Stimulated activated CD8-positive, alpha-beta memory T cell treated with anti-CD3 and anti-CD28 coated beads, Interleukin-15, amount 100 ng/mL, for 48 hours (primary cell): ENCODE results near the gene PACS1.
A peak's percentile ranks its signal among the peaks of the same experiment; 100 is the strongest.
"Not testable (repeated sequence)": the region's sequence is repeated elsewhere in the genome, so short reads cannot be mapped to it uniquely, and the experiment has no call there.

Source experiments
- DNase-seq, 2 donors: peaks; one replicate each; pipeline ENCODE4 v3.0.0-alpha.2; 2020; ENCODE audit warnings: low read depth in 2 of 2

The PACS1 gene

DNA sequence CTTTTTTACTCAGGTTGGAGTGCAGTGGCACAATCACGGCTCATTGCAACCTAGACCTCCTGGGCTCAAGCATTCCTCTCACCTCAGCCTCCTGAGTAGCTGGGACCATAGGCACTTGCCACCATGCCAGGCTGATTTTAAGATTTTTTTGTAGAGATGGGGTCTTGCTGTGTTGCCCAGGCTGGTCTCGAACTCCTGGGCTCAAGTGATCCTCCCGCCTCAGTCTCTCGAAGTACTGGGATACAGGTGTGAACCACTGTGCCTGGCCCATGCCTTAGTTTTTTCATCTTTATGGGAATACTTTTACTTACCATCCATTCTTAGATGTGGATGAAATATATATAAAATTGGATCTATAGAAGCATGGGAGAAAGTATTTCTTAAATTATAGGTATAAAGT lies 5.2 kb downstream of the PACS1 start:
- no peak for DNase-seq

DNA sequence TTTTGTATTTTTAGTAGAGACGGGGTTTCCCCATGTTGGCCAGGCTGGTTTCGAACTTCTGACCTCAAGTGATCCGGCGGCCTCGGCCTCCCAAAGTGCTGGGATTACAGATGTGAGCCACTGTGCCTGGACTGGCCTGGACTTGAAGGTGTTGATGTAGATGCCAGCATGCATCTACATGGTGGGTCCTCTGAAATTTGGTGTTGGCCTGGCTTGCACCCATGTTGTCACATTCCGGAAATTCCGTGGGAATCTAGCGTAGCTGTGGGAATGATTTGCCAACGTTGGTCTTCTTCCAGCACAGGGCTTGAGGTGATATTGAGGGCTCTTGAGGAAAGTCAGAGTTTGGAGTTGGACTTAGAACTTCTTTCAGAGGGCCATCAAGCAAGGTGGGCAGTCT lies 6.5 kb downstream of the PACS1 start:
- no peak for DNase-seq

DNA sequence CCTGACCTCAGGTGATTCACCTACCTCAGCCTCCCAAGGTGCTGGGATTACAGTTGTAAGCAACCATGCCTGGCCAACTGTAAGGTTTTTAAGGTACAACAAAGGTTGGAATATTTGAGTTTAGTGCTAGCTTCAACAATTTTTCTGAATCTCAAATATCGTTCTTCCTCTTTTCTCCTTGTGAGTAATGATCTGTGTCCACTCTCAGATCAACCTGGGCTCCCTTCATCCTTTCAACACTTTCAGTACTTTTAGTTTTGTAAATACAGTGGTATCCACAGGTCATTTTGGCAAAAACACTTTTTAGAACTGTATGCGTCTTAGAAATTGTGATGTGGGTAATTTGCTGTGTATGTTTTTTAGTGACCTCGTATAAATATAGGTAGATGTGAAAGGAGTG lies 7.9 kb downstream of the PACS1 start:
- no peak for DNase-seq

DNA sequence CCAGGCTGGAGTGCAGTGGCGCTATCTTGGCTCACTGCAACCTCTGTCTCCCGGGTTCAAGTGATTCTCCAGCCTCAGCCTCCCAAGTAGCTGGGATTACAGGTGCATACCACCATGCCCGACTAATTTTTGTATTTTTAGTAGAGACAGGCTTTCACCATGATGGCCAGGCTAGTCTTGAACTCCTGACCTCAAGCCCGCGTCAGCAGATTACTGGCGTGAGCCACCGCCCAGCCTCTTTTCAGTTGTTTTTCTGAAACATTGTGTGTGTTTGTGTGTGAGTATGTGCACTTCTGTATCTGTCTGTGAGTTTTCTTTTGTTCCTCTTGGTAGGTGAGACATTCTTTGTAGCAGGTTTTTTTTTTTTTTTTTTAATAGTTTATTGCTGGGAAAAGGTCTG lies 8.9 kb downstream of the PACS1 start:
- DNase-seq = not testable (repeated sequence)

DNA sequence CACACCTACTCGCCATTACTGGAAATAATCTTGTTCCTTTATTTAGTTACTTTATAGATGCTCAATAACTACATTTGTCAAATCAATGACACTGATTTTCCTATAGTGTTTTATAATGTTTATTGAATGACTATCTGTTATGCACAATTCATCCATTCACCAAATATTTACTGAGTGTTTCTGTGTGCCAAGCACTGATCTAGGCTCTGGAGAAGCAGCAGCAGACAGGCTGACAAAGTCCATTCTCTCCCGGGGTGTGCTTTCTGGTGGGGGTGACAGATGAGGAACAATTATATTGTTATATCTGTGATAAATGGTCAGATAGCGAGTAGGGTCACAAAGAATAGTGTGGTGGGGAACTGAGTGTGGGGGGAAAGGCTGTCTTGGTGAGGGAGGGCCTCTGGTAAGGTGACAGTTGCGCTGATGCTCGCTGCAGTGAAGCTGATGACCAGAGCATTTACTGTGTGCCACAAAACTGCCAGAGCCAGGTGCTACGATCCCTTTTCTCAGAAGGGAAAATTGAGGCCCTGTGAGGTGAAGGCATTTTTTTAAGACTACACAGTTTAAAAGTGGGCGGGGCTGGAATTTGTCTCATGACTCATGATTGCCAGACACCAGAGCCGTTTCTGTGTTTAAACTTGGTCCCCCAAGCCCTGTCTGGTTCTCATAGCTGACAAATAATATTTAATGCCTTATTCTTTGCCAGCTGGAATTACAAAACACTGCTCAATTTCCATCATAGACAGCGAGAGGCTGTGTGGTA lies 10.2 kb downstream of the PACS1 start:
- peak; percentile 13 to 44 for DNase-seq

DNA sequence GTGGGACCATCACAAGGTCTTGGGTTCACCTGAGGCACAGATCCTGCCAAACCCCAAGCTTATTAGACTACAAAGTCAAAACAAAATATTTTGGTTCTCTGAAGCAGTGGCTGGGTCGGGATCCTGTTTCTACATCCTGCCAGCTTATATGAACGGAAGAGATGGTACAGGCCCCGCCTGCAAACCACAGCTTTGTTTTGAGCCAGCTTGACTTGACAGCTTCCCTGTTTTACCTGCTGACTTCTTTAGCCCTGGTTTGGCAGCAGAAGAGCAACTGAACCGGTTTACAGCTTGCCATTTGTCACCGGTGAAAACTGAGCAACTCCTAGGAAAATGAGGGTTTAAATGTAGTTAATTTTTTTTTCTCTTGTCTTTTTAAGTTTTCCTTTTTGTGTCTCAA lies 11.4 kb downstream of the PACS1 start:
- DNase-seq = peak; percentile 38 to 39

DNA sequence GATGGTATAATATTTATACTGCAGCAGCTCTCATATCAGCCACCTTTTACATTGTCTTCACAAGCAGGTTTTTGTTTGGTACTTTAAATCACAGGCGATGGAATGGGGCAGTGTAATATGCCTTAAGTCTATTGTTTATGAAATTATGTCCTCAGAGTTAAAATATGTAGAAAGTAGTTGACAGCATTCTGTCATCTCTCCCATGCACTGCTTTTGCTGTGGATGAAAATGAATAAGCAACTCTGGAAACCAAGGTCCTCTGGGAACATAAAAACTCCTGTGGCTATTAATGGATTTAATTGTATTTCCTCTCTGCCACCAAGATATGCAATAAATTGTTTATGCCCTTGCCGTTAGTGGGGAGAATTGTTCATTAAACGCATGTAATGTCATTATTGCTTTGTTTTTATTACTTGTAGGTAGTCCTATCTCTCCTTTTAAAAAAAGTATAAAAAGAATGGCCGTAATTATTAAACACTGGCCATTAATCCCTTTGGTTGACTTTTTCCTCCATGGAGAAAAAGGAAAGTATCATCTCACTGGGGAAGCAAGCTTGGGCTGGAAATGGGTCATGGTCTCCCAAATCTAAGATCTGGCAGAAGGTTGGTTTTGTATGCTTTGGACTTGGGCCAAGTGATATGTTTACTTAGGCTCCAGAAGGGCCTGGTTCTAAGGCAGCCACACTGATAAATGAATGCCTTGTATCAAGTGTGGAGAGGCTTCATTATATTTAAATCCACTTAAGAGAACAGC lies 13.1 kb downstream of the PACS1 start:
- no peak for DNase-seq

DNA sequence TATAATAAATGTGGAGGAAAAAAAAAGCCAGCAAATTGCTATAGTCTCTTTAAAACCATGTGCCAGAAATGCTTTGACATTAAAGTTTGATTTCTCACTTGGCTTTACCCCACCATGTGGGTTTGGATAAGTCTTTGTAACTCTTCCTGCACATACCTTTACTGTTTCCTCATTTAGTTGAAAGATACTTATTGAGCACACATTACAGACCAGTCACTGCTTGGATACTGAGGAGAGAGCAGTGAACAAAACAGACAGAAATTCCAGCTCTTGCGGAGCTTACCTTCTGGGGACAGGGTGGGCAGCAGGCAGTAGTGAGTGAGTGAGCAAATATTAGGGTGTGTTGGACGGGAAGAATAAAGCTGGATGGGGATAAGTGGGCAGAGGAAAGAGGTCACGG lies 13.7 kb downstream of the PACS1 start:
- no peak for DNase-seq

DNA sequence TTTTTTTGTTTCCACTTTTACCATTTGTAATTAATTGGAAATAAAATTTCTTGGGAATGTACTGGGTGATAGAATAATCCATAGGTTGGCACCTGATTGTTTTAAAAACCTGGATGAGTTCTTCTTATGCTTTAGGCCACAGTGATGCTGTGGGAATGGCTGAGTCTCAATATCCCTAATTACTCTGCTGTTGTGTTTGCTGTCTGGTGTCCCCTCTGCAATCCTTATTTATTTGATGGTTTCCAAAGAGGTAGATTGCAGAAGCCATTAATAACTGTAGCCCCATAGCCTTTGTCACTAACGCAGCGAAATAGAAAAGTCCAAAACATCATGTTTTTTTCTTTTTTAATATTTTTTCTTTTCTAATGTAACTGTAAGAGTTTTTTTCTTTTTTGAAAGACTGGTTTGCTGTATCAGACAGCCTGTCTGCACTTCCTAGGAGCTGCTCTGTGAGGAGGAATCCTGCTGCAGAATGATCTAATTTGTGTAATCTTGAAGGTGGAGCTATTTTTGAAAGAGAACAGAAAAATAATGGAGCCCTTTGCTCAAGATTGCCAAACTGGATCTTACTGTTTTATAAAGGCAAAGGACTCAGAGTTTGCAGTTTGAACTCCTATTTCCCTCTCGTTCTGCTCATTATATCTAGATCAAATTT lies 14.9 kb downstream of the PACS1 start:
- no peak for DNase-seq

DNA sequence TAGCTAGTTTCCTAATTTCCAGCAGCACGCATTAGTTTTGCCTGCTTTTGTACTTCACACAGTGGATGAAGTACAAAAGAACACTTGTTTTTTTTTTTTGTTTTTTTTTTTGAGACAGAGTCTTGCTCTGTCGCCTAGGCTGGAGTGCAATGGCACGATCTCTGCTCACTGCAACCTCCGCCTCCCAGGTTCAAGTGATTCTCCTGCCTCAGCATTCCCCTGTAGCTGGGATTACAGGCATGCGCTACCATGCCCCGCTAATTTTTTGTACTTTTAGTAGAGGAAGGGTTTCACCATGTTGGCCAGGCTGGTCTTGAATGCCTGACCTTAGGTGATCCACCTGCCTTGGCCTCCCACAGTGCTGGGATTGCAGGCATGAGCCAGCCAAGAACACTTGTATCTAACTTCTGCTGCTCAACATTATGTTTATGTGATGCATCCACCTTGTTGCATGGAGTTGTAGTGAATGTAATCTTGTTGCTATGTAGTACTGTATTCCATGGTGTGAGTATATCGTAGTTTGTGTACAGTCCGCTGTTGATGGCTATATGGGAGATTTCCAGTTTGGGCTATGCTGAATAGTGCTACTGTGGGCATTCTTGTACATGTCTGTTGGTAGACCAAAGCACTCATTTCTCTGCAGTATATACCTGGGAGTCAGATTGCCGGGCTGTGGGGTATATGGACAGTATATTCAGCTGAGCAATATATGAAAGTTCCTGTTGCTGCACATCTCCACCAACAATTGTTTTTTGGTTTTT lies 17.3 kb downstream of the PACS1 start:
- DNase-seq = no peak

DNA sequence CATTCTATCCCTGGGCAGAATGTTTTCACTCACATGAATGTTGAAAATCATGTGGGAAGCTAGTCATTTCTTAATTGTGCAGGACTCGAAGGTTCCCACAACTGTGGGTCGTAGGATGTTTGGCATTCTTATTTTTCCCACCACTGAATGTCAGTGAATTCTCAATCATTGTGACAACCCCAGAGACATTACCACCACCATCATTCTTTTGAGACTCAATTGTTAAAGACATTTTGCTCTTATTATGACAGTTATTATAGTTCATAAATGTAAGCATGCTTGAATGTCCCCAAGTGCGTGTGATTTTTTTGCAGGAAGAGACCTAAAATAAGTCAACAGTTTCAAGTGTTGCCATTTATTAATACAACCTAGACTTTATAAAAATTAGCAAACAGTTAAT lies 19.0 kb downstream of the PACS1 start:
- DNase-seq = no peak

DNA sequence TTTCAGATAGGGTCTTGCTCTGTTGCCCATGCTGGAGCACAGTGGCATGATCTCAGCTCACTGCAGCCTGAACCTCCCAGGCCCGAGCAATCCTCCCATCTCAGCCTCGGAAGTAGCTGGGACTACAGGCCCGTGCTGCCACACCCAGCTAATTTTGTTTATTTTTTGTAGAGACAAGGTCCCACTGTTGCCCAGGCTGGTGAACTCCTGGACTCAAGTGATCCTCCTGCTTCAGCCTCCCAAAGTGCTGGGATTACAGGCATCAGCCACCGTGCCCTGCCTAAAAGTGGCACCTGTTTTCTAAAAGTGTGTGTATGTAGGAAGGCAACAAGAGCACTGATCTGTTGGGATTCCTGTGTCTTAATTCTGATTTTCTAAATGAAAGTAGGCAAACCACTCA lies 20.2 kb downstream of the PACS1 start:
- no peak for DNase-seq

DNA sequence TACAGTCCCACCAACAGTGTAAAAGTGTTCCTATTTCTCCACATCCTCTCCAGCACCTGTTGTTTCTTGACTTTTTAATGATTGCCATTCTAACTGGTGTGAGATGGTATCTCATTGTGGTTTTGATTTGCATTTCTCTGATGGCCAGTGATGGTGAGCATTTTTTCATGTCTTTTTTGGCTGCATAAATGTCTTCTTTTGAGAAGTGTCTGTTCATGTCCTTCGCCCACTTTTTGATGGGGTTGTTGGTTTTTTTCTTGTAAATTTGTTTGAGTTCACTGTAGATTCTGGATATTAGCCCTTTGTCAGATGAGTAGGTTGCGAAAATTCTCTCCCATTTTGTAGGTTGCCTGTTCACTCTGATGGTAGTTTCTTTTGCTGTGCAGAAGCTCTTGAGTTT lies 22.1 kb downstream of the PACS1 start:
- not testable (repeated sequence) for DNase-seq

DNA sequence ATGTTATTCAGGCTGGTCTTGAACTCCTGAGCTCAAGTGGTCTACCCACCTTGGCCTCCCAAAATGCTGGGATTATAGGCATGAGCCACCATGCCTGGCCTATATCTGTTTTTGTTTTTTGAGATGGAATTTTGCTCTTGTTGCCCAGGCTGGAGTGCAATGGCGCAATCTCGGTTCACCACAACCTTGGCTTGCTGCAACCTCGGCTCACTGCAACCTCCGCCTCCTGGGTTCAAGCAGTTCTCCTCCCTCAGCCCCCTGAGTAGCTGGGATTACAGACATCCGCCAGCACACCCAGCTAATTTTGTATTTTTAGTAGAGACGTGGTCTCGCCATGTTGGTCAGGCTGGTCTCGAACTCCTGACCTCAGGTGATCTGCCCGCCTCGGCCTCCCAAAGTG lies 29.7 kb downstream of the PACS1 start:
- not testable (repeated sequence) for DNase-seq

DNA sequence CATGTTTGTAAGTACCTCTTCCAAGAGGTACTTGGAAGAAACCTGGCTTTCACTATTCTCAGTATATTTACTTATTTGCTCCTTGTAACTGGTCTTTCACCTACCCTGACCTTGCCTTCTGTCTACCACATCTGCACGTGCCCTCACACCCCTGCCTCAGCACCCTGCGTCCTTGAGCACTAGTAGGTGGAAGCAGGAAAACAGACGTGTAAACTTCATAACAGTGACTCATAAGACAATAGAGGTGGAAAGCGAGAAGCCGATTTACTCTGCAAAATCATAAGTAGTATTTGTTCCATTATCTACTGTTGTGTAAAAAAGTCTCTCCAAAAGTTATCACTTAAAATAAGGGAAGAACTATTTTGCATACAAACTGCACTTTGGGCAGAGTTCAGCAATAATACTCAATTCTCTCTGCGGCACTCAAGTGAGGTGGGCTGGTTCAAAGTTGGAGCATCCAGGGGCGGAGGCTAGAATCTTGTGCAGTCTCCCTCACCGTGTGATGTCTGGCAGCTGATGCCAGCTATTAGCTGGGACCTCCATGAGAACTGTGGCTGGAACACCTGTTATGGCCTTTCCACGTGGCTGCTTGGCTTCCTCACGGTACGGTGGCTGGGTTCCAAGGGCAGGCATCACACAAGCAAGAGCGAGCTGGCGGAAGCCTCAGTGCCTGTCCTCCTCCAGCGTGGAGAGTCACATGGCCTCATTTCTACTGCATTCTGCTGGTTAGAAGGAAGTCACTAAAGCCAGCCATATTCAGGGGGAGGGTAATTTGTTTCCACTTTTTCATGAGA lies 30.4 kb downstream of the PACS1 start:
- peak; percentile 43 to 47 for DNase-seq

DNA sequence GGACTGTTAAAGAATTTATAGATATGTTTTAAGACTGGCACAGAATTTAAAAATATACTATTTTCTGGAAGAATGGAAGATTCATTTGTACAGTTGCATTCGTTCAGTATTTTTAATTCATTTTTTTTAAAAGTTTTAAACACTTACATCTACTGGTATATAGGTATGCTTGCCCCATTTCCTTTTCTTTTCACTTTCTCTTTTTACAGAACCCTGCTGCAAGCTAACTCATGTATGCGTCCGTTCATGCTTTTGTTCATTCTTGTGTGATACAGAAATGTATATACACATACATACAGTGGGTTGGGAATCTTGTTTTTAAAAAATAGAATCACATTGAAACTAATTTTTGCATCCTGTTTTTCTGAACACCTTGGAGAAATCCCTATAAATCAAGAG lies 31.0 kb downstream of the PACS1 start:
- no peak for DNase-seq

DNA sequence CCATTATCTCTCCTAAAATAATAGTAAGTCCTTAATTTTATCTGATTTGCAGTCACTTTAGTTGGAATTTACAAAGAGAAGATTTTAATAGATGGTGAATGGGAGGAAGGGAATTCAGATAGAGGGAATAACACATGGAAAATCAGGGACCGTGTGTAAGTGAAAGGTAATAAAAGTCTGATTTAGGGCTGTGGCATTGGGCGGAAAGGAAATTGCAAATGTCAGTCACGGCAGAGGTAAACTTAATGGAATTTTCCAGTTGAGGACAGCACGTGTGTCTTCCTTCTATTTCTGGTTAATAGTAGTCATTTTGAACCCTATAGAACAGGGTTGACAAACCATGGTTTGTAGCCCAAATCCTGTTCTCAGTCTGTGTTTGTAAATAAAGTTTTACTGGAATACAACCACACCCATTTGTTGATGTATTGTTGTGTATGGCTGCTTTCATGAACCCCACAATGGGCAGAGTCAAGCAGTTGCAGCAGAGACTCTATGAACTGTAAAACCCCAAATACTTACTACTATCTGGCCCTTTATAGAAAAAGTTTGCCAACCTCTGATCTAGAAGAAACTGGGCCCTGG lies 34.1 kb downstream of the PACS1 start:
- DNase-seq = no peak

DNA sequence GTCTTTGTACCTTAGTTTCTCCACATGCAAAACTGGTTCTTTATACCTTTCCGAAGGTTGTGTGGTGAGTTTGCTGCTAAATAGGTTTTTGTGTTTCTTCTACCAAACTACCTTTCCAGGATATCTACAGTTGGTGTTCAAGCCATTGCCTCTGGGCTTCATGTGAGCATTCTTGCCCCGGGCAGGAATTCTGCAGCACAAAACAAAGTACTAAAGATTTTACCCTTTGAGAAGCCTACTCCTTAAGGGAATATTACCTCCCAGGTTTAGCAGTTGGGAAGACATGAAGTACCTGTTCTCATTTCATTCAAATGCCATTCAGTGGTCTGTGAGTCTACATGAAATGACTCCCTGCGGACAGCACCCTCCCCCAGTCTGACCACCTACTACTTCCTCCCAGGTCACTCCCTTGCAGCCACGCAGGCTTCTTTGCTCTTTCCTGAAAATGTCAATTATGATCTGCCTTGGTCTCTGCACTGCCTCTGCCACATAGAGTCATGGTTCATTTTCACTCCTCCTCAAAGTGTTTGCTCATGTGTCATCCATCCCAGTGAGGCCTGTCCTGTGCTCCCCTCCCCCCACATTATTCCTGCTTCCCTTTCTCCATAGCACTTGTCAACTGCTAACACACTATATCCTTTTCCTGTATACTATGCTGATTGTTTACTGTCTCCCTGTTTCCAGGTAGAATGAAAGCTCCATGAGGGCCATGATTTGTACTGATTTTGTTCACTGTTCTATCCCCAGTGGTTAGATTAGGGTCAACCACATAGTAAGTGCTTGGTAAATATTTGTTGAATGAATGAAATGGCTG lies 36.9 kb downstream of the PACS1 start:
- peak; percentile 37 to 49 for DNase-seq

DNA sequence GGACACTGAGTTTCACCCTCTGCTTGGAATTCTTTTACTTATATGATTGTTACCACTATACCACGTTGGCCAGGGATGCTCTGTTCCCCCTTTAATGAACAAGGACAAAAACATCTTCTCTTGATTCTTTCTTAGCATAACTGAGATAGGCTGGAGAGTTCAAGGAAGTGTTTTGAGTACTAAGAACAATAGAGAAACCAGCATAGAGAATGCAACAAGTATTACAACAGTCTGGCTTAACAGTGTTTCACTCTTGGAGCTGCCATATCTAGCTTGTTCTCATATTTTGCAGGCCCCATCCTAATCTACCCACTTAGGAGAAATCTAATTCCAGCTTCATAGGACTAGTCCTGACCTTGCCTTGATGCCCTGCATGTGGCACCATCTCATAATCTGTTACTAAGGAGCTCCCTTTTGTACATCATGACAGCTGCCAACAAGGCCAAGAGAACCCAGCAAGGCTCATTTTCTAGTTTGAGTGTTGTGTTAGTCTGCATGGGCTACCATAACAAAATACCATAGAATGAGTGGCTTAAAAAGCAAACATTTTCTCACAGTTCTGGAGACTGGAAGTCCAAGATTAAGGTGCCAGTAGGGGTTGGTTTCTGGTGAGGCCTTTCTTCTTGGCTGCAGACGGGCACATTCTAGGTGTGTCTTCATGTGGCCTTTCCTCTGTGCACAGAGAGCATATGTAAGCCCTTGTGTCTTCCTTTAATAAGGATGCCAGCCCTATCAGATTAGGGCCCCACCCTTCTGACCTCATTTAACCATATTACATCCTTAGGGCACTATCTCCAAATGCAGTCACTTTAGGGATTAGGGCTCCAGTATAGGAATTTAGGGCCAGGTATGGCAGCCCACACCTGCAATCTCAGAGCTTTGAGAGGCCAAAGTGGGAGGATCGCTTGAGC lies 37.8 kb downstream of the PACS1 start:
- DNase-seq = no peak
